GM12873 (cell line): ENCODE data around the gene SLC2A3.

Source experiments
- CTCF ChIP-seq: IDR thresholded peaks from 2 replicates; pipeline ENCODE4 v1.5.1; 2012; ENCODE audit warnings: low read depth, mild to moderate bottlenecking, moderate library complexity, low read length, control low read depth; ENCODE audit not compliant: insufficient read depth; ENCODE audit errors: missing control alignments

Gene SLC2A3

GRCh38 chr12:7927470-7927869, 8.5 kb downstream of the SLC2A3 start:
- TF ChIP-seq CTCF: no peak

GRCh38 chr12:7923241-7924236, 12.4 kb downstream of the SLC2A3 start:
- no peak for TF ChIP-seq CTCF

- TF ChIP-seq CTCF: no peak
Measured at GRCh38 chr12:7917392-7918267, 18.4 kb downstream of the SLC2A3 start.

- TF ChIP-seq CTCF: no peak
Measured at GRCh38 chr12:7916936-7917335, 19.1 kb downstream of the SLC2A3 start.

GRCh38 chr12:7915661-7916403, 20.2 kb downstream of the SLC2A3 start:
- no peak for TF ChIP-seq CTCF

- peak; percentile 6 for TF ChIP-seq CTCF
Measured at GRCh38 chr12:7907009-7907408, 29.0 kb downstream of the SLC2A3 start.
